ENCODE measurements around the gene SPSB4.

Gene SPSB4

GRCh38 chr3:141167681-141168080, 116.5 kb downstream of the SPSB4 start:
- Histone ChIP-seq H3K9ac (ENCODE audit: low read length) (no peak overlapping the region), H2AFZ (ENCODE audit: low read length) (no peak overlapping the region), H4K20me1 (ENCODE audit: insufficient read depth, low read length) (no peaks in the 10 kb centered on the region), H3F3A (ENCODE audit: insufficient read depth, low read length) (no peaks in the 10 kb centered on the region), H3K4me1 (ENCODE audit: low read length) (no peaks in the 10 kb centered on the region), H3K36me3 (replicated peaks; ENCODE audit: insufficient read depth, low read length) (no peaks in the 10 kb centered on the region), H3K9me3 (replicated peaks; ENCODE audit: insufficient read depth, low read length) (no peaks in the 10 kb centered on the region), H3K27me3 (replicated peaks; ENCODE audit: insufficient read depth, low read length) (no peaks in the 10 kb centered on the region), H3K9me2 (replicated peaks; ENCODE audit: insufficient read depth, low read length) (no peaks in the 10 kb centered on the region), H3K4me3 (ENCODE audit: low read length) (no peak overlapping the region), H3K27ac (ENCODE audit: low read length) (no peak overlapping the region), H3K79me2 (ENCODE audit: low read length) (no peaks in the 10 kb centered on the region), H3K4me2 (ENCODE audit: low read depth, low read length) (no peak overlapping the region)
- TF ChIP-seq EZH2phosphoT487 (IDR thresholded peaks at IDR 0.05; ENCODE audit: low read length) (no peak), EZH2 (optimal IDR thresholded peaks at IDR 0.05; ENCODE audit: low read depth, low read length) (no peak), CTCF (IDR thresholded peaks at IDR 0.05; ENCODE audit: low read length) (no peak)
- no peak for DNase-seq

- H4K20me1 ChIP-seq (ENCODE audit: insufficient read depth, low read length), result no peaks in the 10 kb centered on the region
- no peak overlapping the region for H3K4me2 ChIP-seq (ENCODE audit: low read depth, low read length)
- no peaks in the 10 kb centered on the region for H3K9me3 ChIP-seq (replicated peaks; ENCODE audit: insufficient read depth, low read length)
- H2AFZ ChIP-seq (ENCODE audit: low read length), result no peak overlapping the region
- H3F3A ChIP-seq (ENCODE audit: insufficient read depth, low read length), result no peaks in the 10 kb centered on the region
- no peak overlapping the region for H3K27ac ChIP-seq (ENCODE audit: low read length)
- no peaks in the 10 kb centered on the region for H3K9me2 ChIP-seq (replicated peaks; ENCODE audit: insufficient read depth, low read length)
- no peak overlapping the region for H3K9ac ChIP-seq (ENCODE audit: low read length)
- TF ChIP-seq EZH2phosphoT487 (IDR thresholded peaks at IDR 0.05; ENCODE audit: low read length) (no peak), CTCF (IDR thresholded peaks at IDR 0.05; ENCODE audit: low read length) (no peak), EZH2 (optimal IDR thresholded peaks at IDR 0.05; ENCODE audit: low read depth, low read length) (no peak)
- no peaks in the 10 kb centered on the region for H3K36me3 ChIP-seq (replicated peaks; ENCODE audit: insufficient read depth, low read length)
- H3K27me3 ChIP-seq (replicated peaks; ENCODE audit: insufficient read depth, low read length), result no peaks in the 10 kb centered on the region
- H3K4me3 ChIP-seq (ENCODE audit: low read length), result no peak overlapping the region
- DNase-seq, result no peak
- H3K4me1 ChIP-seq (ENCODE audit: low read length), result no peaks in the 10 kb centered on the region
- no peaks in the 10 kb centered on the region for H3K79me2 ChIP-seq (ENCODE audit: low read length)
Observed at GRCh38 chr3:141170678-141171295, 119.6 kb downstream of the SPSB4 start.

GRCh38 chr3:141174674-141175073, 123.5 kb downstream of the SPSB4 start:
- Histone ChIP-seq H3K4me1 (ENCODE audit: low read length) (no peaks in the 10 kb centered on the region), H3K9me2 (replicated peaks; ENCODE audit: insufficient read depth, low read length) (no peaks in the 10 kb centered on the region), H3K27me3 (replicated peaks; ENCODE audit: insufficient read depth, low read length) (no peaks in the 10 kb centered on the region), H3K36me3 (replicated peaks; ENCODE audit: insufficient read depth, low read length) (no peaks in the 10 kb centered on the region), H3K9ac (ENCODE audit: low read length) (no peak overlapping the region), H3K4me3 (ENCODE audit: low read length) (no peak overlapping the region), H2AFZ (ENCODE audit: low read length) (no peak overlapping the region), H3F3A (ENCODE audit: insufficient read depth, low read length) (no peaks in the 10 kb centered on the region), H3K9me3 (replicated peaks; ENCODE audit: insufficient read depth, low read length) (no peaks in the 10 kb centered on the region), H3K4me2 (ENCODE audit: low read depth, low read length) (no peak overlapping the region), H4K20me1 (ENCODE audit: insufficient read depth, low read length) (no peaks in the 10 kb centered on the region), H3K79me2 (ENCODE audit: low read length) (no peaks in the 10 kb centered on the region), H3K27ac (ENCODE audit: low read length) (no peak overlapping the region)
- no peak for TF ChIP-seq EZH2phosphoT487 (IDR thresholded peaks at IDR 0.05; ENCODE audit: low read length)
- no peak for TF ChIP-seq CTCF (IDR thresholded peaks at IDR 0.05; ENCODE audit: low read length)
- no peak for TF ChIP-seq EZH2 (optimal IDR thresholded peaks at IDR 0.05; ENCODE audit: low read depth, low read length)
- DNase-seq, result no peak

All from MM.1S (cell line).